ENCODE measurements around the gene C6orf118. TPM values are rescaled to one million over a fixed set of nuclear protein-coding genes. Genes with fewer than 3 reads are reported as not detected.
A peak's percentile ranks its signal among the peaks of the same experiment; 100 is the strongest.

C6orf118 gene
- total and polyA plus RNA-seq, 8 donors = 0.31 to 1.3 TPM; not detected in 6

GRCh38 chr6:165236326-165236725, 73.1 kb downstream of the C6orf118 start:
- H3K4me1 ChIP-seq = no peaks in the 10 kb centered on the region
- no peaks in the 10 kb centered on the region for H3K27me3 ChIP-seq
- H3K27ac ChIP-seq = no peak overlapping the region
- no peak overlapping the region for H3K4me3 ChIP-seq
- intact Hi-C loops (cut with DNase I; ENCODE audit: low total_unique reads) = no loop called here
- 73 to 100% (median 77%) methylated on average over 1 of the region's 1 CpG for WGBS, 5 donors
- peaks cover 11 to 30% (median 22%) of the 10 kb centered on the region in 4 donors for H3K9me3 ChIP-seq
- no peaks in the 10 kb centered on the region for H3K36me3 ChIP-seq
- TF ChIP-seq POLR2AphosphoS5 (IDR thresholded peaks at IDR 0.05) = no peak
- DNase-seq = no peak

GRCh38 chr6:165232731-165233488, 76.5 kb downstream of the C6orf118 start:
- no peak for DNase-seq
- Histone ChIP-seq H3K4me1 (no peaks in the 10 kb centered on the region), H3K4me3 (no peak overlapping the region), H3K27me3 (no peaks in the 10 kb centered on the region), H3K27ac (no peak overlapping the region), H3K9me3 (peaks cover 11 to 30% (median 22%) of the 10 kb centered on the region in 4 donors), H3K36me3 (no peaks in the 10 kb centered on the region)
- TF ChIP-seq POLR2AphosphoS5 (IDR thresholded peaks at IDR 0.05) (no peak), EP300 (IDR thresholded peaks at IDR 0.05) (no peak), POLR2A (IDR thresholded peaks at IDR 0.05) (no peak)
- TF ChIP-seq, protein P1, sequence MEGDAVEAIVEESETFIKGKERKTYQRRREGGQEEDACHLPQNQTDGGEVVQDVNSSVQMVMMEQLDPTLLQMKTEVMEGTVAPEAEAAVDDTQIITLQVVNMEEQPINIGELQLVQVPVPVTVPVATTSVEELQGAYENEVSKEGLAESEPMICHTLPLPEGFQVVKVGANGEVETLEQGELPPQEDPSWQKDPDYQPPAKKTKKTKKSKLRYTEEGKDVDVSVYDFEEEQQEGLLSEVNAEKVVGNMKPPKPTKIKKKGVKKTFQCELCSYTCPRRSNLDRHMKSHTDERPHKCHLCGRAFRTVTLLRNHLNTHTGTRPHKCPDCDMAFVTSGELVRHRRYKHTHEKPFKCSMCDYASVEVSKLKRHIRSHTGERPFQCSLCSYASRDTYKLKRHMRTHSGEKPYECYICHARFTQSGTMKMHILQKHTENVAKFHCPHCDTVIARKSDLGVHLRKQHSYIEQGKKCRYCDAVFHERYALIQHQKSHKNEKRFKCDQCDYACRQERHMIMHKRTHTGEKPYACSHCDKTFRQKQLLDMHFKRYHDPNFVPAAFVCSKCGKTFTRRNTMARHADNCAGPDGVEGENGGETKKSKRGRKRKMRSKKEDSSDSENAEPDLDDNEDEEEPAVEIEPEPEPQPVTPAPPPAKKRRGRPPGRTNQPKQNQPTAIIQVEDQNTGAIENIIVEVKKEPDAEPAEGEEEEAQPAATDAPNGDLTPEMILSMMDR (IDR thresholded peaks at IDR 0.05) = no peak
- 61 to 67% (median 63%) methylated on average over 8 of the region's 8 CpGs for WGBS, 5 donors
- intact Hi-C loops (cut with DNase I; ENCODE audit: low total_unique reads) = no loop called here

- no peaks in the 10 kb centered on the region for H3K27me3 ChIP-seq
- TF ChIP-seq POLR2A (IDR thresholded peaks at IDR 0.05) (no peak), POLR2AphosphoS5 (IDR thresholded peaks at IDR 0.05) (no peak)
- TF ChIP-seq, protein P1 (IDR thresholded peaks at IDR 0.05) = no peak
- peak in 1 of 2 donors; percentile 68 for DNase-seq
- no peaks in the 10 kb centered on the region for H3K4me1 ChIP-seq
- H3K9me3 ChIP-seq = peaks cover 11 to 22% (median 16%) of the 10 kb centered on the region in 4 donors
- no peak overlapping the region for H3K4me3 ChIP-seq
- WGBS, 5 donors = 63 to 69% (median 68%) methylated on average over 17 of the region's 17 CpGs
- H3K27ac ChIP-seq = no peak overlapping the region
- no peaks in the 10 kb centered on the region for H3K36me3 ChIP-seq
- intact Hi-C loops (cut with DNase I; ENCODE audit: low total_unique reads) = no loop called here
Measured at GRCh38 chr6:165231581-165232561, 77.5 kb downstream of the C6orf118 start.

DNA sequence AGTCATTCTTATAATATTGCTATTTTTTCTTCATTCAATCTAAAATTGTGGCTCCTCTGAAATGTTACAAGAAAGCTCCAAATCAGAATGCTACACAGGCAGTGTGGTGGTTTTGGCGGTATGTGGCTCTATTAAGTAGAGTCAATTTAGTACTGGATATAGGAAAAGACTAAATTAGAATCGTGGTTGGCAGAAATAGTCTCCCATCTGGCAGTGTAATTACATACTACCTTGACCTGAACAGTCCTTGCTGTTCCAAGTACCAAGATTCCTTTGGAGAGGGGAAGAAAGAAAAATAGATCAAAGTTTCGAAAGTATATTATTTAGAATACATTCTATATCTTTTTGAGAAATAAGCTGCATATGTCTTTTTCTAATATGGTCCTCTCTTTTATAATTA, 78.2 kb downstream of the C6orf118 start:
- Histone ChIP-seq H3K4me1 (no peaks in the 10 kb centered on the region), H3K27me3 (no peaks in the 10 kb centered on the region), H3K9me3 (peaks cover 5 to 15% (median 9%) of the 10 kb centered on the region in 4 donors), H3K36me3 (no peaks in the 10 kb centered on the region), H3K4me3 (no peak overlapping the region), H3K27ac (no peak overlapping the region)
- intact Hi-C loops (cut with DNase I; ENCODE audit: low total_unique reads) = no loop called here
- no peak for TF ChIP-seq POLR2A (IDR thresholded peaks at IDR 0.05)
- TF ChIP-seq EP300 (IDR thresholded peaks at IDR 0.05) = no peak
- TF ChIP-seq POLR2AphosphoS5 (IDR thresholded peaks at IDR 0.05) = no peak
- TF ChIP-seq, protein P1 (IDR thresholded peaks at IDR 0.05) = no peak
- WGBS, 5 donors = 75 to 83% (median 82%) methylated on average over 3 of the region's 3 CpGs
- no peak for DNase-seq

All from stomach (tissue), 9 donors.